H1 (cell line): ENCODE data around the gene NT5DC3. TPM values are rescaled to one million over a fixed set of nuclear protein-coding genes. Genes with fewer than 3 reads are reported as not detected.

Experiments used
- CBX8 ChIP-seq: fragments of 300-800, 300-1000 bp; sonication (generic); IDR thresholded peaks from 2 replicates; pipeline ENCODE4 v1.7.1; 2016; ENCODE audit warnings: low read depth, low read length, borderline replicate concordance
- EP300 ChIP-seq, 2 experiments: IDR thresholded peaks; 1 replicate in 1 of 2; 2 replicates in 1 of 2; pipeline ENCODE4 v1.6.1; 2011 to 2012; ENCODE audit warnings: low read depth in 2 of 2, low read length in 2 of 2, mild to moderate bottlenecking in 2 of 2, borderline replicate concordance in 1 of 2, inconsistent platforms in 1 of 2, moderate library complexity in 1 of 2
- MAFK ChIP-seq: IDR thresholded peaks from 2 replicates; pipeline ENCODE4 v1.6.1; 2012; ENCODE audit warnings: low read depth, mild to moderate bottlenecking, improper control_type of control experiment, low read length
- polyA plus RNA-seq, 7 experiments: library from polyadenylated mRNA; depleted of rRNA in 3 of 7; stranded (reverse) in 5 of 7; unstranded in 2 of 7; fragments of >200 nt in 5 of 7; fragments of 200-250 nt in 2 of 7; gene quantifications; 1 replicate in 5 of 7; 2 replicates in 1 of 7; 4 replicates in 1 of 7; pipeline versions ENCODE4 v1.2.1 to v1.2.3, GENCODE V29; 2011 to 2013; ENCODE audit warnings: missing spikeins in 2 of 7, mixed read lengths in 2 of 7
- total RNA-seq: library from RNA; stranded (reverse); fragmentation: NEBNext Ultra II Directional; extraction: Animal tissue kit (Norgen Biotek cat#: 25700); gene quantifications from 2 replicates; pipeline ENCODE4 v1.2.1, GENCODE V29; 2021
- TF ChIP-seq, protein P1 (sequence below), 3 experiments: IDR thresholded peaks; 1 replicate in 2 of 3; 2 replicates in 1 of 3; pipeline versions ENCODE4 v1.5.1 to v1.6.1; 2011; ENCODE audit warnings: low read length in 3 of 3, mild to moderate bottlenecking in 3 of 3, inconsistent platforms in 2 of 3, low read depth in 1 of 3, moderate library complexity in 1 of 3; ENCODE audit not compliant: insufficient read depth in 1 of 3; ENCODE audit errors: control extremely low read depth in 1 of 3

Gene NT5DC3
- total and polyA plus RNA-seq, 2 of the 8 experiments (the other 6 are each of a cell fraction or from before 2014, with no cell fraction given) = 5.4 to 14.8 TPM

DNA sequence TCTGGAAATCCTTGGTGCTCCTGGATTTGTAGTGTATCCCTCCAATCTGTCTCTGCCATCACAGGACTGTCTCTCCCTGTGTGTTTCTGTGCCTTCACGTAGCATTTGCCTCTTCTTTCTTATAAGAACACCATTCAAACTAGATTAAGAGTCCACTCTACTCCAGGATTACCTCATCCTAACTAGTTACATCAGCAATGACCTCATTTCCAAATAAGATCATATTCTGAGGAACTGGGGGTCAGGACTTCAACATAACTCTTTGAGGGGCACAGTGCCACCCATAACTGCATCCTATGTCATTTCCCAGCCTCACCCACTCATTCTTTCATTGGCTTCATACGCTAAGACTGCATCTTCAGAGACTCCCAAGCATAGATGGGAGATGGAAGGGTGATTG lies 106.2 kb downstream of the NT5DC3 start (continued):
- TF ChIP-seq, protein P1, sequence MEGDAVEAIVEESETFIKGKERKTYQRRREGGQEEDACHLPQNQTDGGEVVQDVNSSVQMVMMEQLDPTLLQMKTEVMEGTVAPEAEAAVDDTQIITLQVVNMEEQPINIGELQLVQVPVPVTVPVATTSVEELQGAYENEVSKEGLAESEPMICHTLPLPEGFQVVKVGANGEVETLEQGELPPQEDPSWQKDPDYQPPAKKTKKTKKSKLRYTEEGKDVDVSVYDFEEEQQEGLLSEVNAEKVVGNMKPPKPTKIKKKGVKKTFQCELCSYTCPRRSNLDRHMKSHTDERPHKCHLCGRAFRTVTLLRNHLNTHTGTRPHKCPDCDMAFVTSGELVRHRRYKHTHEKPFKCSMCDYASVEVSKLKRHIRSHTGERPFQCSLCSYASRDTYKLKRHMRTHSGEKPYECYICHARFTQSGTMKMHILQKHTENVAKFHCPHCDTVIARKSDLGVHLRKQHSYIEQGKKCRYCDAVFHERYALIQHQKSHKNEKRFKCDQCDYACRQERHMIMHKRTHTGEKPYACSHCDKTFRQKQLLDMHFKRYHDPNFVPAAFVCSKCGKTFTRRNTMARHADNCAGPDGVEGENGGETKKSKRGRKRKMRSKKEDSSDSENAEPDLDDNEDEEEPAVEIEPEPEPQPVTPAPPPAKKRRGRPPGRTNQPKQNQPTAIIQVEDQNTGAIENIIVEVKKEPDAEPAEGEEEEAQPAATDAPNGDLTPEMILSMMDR (IDR thresholded peaks at IDR 0.05; ENCODE audit: control extremely low read depth in 1 of 3, insufficient read depth in 1 of 3, low read depth in 1 of 3, low read length in 3 of 3) = no peak
- TF ChIP-seq CBX8 (no peak), MAFK (no peak), EP300 (IDR thresholded peaks at IDR 0.05; ENCODE audit: borderline replicate concordance in 1 of 2, low read depth in 2 of 2, low read length in 2 of 2) (no peak)
